CD4-positive, alpha-beta T cell treated with Interleukin-15 for 4 hours (primary cell): ENCODE results near the gene PHYKPL.

Source experiments
- DNase-seq: peaks from one replicate; pipeline ENCODE4 v3.0.0-alpha.2; 2020; ENCODE audit warnings: low spot score

Gene PHYKPL

GRCh38 chr5:178189433-178189832 is 43.2 kb downstream of the PHYKPL start:
- DNase-seq, result no peak

- DNase-seq, result no peak
Observed at GRCh38 chr5:178187014-178187413, 45.6 kb downstream of the PHYKPL start, which contains the start of gene GMCL2. TSS of gene GMCL2 (minus strand) at chr5:178187371. CDS start at chr5:178187299, 72 bp downstream.

- no peak for DNase-seq
Observed at GRCh38 chr5:178186427-178186826, 46.2 kb downstream of the PHYKPL start.

GRCh38 chr5:178182158-178182876 is 50.3 kb downstream of the PHYKPL start:
- DNase-seq, result no peak

GRCh38 chr5:178180141-178180863 is 52.3 kb downstream of the PHYKPL start:
- no peak for DNase-seq

- DNase-seq, result no peak
Observed at GRCh38 chr5:178177569-178177968, 55.0 kb downstream of the PHYKPL start.

- no peak for DNase-seq
Observed at GRCh38 chr5:178176791-178177190, 55.8 kb downstream of the PHYKPL start.

GRCh38 chr5:178174456-178174855 is 58.1 kb downstream of the PHYKPL start:
- no peak for DNase-seq

- DNase-seq, result no peak
Observed at GRCh38 chr5:178170455-178170854, 62.1 kb downstream of the PHYKPL start.

GRCh38 chr5:178165581-178165980 is 67.0 kb downstream of the PHYKPL start:
- DNase-seq, result no peak

GRCh38 chr5:178163772-178164735 is 68.5 kb downstream of the PHYKPL start:
- DNase-seq, result peak; percentile 92

- DNase-seq, result no peak
Observed at GRCh38 chr5:178162481-178162880, 70.1 kb downstream of the PHYKPL start.

- no peak for DNase-seq
Observed at GRCh38 chr5:178160176-178160575, 72.4 kb downstream of the PHYKPL start.
